DOHH2 (cell line): Measurements from ENCODE around the gene DCST2.

Experiments used
- H3F3A ChIP-seq: fragments of 200-600 bp; sonication (generic), shearing (Covaris generic); 2 replicates; pipeline ENCODE4 v1.6.0; 2016; ENCODE audit warnings: antibody characterized with exemption, mild to moderate bottlenecking; ENCODE audit not compliant: control insufficient read depth, insufficient read depth
- H3K27ac ChIP-seq: fragments of 200-600 bp; sonication (generic); 2 replicates; pipeline ENCODE4 v1.5.1; 2014; ENCODE audit warnings: low read depth, mild to moderate bottlenecking, low read length, moderate library complexity
- H3K27me3 ChIP-seq: fragments of 200-600 bp; sonication (generic); 2 replicates; pipeline ENCODE4 v1.6.1; 2014; ENCODE audit warnings: mild to moderate bottlenecking, low read length, mixed read lengths; ENCODE audit not compliant: control insufficient read depth
- H3K36me3 ChIP-seq: fragments of 200-600 bp; sonication (generic); 2 replicates; pipeline ENCODE4 v1.6.1; 2014; ENCODE audit warnings: mild to moderate bottlenecking, low read length, moderate library complexity, mixed read lengths; ENCODE audit not compliant: control insufficient read depth
- H3K4me1 ChIP-seq: fragments of 200-600 bp; sonication (generic); 2 replicates; pipeline ENCODE4 v1.6.1; 2014; ENCODE audit warnings: mild to moderate bottlenecking, low read length, mixed read lengths; ENCODE audit not compliant: control insufficient read depth
- H3K4me2 ChIP-seq: fragments of 200-600 bp; sonication (generic); 2 replicates; pipeline ENCODE4 v1.6.0; 2014; ENCODE audit warnings: mild to moderate bottlenecking, low read length, moderate library complexity
- H3K4me3 ChIP-seq: fragments of 200-600 bp; sonication (generic); 2 replicates; pipeline ENCODE4 v1.5.1; 2014; ENCODE audit warnings: mild to moderate bottlenecking, low read length, mixed read lengths
- H3K79me2 ChIP-seq: fragments of 200-600 bp; sonication (generic); 2 replicates; pipeline ENCODE4 v1.6.1; 2014; ENCODE audit warnings: mild to moderate bottlenecking, low read length, mixed read lengths; ENCODE audit not compliant: control insufficient read depth
- H3K9me2 ChIP-seq: fragments of 200-600 bp; sonication (generic); replicated peaks from 2 replicates; pipeline ENCODE4 v1.6.1; 2014; ENCODE audit warnings: mild to moderate bottlenecking, low read length, mixed read lengths; ENCODE audit not compliant: control insufficient read depth
- H3K9me3 ChIP-seq: fragments of 200-600 bp; sonication (generic); 2 replicates; pipeline ENCODE4 v1.6.1; 2014; ENCODE audit warnings: antibody characterized with exemption, low read length, mixed read lengths; ENCODE audit not compliant: control insufficient read depth, insufficient read depth
- H4K20me1 ChIP-seq: fragments of 200-600 bp; sonication (generic); 2 replicates; pipeline ENCODE4 v1.6.0; 2014; ENCODE audit warnings: low read depth, mild to moderate bottlenecking, antibody characterized with exemption, low read length, moderate library complexity; ENCODE audit not compliant: control insufficient read depth, insufficient read depth
- CTCF ChIP-seq: fragments of 200-600 bp; sonication (generic); IDR thresholded peaks from one replicate; pipeline ENCODE4 v1.5.1; 2014; ENCODE audit warnings: antibody characterized with exemption, mild to moderate bottlenecking, low read depth, low read length; ENCODE audit not compliant: poor library complexity, severe bottlenecking
- EZH2phosphoT487 ChIP-seq: fragments of 200-600 bp; sonication (generic); IDR thresholded peaks from 2 replicates; pipeline ENCODE4 v1.6.1; 2017; ENCODE audit warnings: borderline replicate concordance, mild to moderate bottlenecking, antibody characterized with exemption, low read length, moderate library complexity, mixed read lengths

Gene DCST2

GRCh38 chr1:155037851-155038441, 4.4 kb upstream of the DCST2 start:
- H3K4me1 ChIP-seq, result no peaks in the 10 kb centered on the region
- H3K9me2 ChIP-seq, result no peaks in the 10 kb centered on the region
- H3K27ac ChIP-seq, result no peak overlapping the region
- H4K20me1 ChIP-seq, result no peaks in the 10 kb centered on the region
- H3K9me3 ChIP-seq, result no peaks in the 10 kb centered on the region
- no peaks in the 10 kb centered on the region for H3K79me2 ChIP-seq
- no peaks in the 10 kb centered on the region for H3F3A ChIP-seq
- H3K27me3 ChIP-seq, result peaks cover 43% of the 10 kb centered on the region
- TF ChIP-seq CTCF, result no peak
- TF ChIP-seq EZH2phosphoT487, result no peak
- no peaks in the 10 kb centered on the region for H3K36me3 ChIP-seq
- H3K4me2 ChIP-seq, result no peak overlapping the region
- no peak overlapping the region for H3K4me3 ChIP-seq

DNA sequence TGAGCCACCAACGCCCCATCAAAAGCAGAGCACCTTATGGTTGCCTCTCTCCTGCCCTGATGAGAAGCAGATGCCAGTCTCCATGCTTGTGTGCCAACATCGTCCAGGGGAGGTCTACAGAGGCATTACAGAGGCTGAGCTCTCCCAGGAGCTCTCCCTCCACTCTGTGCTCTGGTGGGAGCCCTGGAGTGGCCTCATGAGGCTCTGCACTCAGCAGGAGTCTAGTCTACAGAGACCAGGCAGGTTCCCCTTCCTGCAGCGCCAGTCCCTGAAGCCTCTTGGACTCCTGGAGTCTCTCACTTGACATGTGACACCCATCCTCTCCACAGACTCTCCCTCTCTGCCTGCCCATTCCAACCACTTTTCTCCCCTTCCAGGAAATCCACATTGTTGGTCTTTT, 3.5 kb upstream of the DCST2 start:
- no peaks in the 10 kb centered on the region for H4K20me1 ChIP-seq
- no peaks in the 10 kb centered on the region for H3K79me2 ChIP-seq
- no peaks in the 10 kb centered on the region for H3K9me2 ChIP-seq
- no peaks in the 10 kb centered on the region for H3F3A ChIP-seq
- H3K4me3 ChIP-seq, result no peak overlapping the region
- TF ChIP-seq EZH2phosphoT487 (no peak), CTCF (no peak)
- H3K9me3 ChIP-seq, result no peaks in the 10 kb centered on the region
- H3K4me1 ChIP-seq, result no peaks in the 10 kb centered on the region
- no peaks in the 10 kb centered on the region for H3K36me3 ChIP-seq
- peaks cover 37% of the 10 kb centered on the region for H3K27me3 ChIP-seq
- H3K27ac ChIP-seq, result no peak overlapping the region
- H3K4me2 ChIP-seq, result no peak overlapping the region

DNA sequence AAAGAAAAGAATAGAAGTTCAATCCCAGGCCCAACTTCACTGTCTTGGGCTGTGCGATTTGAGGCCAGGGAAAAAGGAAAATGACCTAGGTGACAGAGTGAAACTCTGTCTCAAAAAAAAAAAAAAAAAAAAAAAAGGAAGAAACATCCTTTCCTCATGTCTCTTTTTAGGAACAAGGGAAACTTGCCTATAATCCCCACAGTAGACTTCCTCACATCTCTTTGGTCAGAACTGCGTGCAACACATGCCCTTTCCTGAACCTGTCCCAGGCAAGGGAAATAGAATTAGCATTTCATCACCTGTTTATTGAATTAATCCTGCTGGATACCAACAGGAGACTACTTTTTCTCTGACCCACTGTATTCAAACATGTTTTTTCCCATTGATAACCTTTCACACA, 2.4 kb upstream of the DCST2 start:
- TF ChIP-seq EZH2phosphoT487 (no peak), CTCF (no peak)
- H3K4me2 ChIP-seq, result no peak overlapping the region

More for the DNA sequence above, 2.4 kb upstream of the DCST2 start:
- Histone ChIP-seq H3K27me3 (peaks cover 31% of the 10 kb centered on the region), H3K79me2 (no peaks in the 10 kb centered on the region), H3K27ac (no peak overlapping the region), H3K36me3 (no peaks in the 10 kb centered on the region), H3K4me1 (no peaks in the 10 kb centered on the region), H3K9me2 (no peaks in the 10 kb centered on the region), H3K4me3 (no peak overlapping the region), H4K20me1 (no peaks in the 10 kb centered on the region), H3F3A (no peaks in the 10 kb centered on the region), H3K9me3 (no peaks in the 10 kb centered on the region)
